GM19324 (cell line): ENCODE data around the gene TFAP2A.

Experiments
- ATAC-seq: cut with Tn5 transposase; IDR thresholded peaks from one replicate; pipeline ENCODE4 v1.9.1; 2021; ENCODE audit warnings: mild to moderate bottlenecking, moderate library complexity; ENCODE audit not compliant: unreplicated experiment, low FRiP score

TFAP2A gene

DNA sequence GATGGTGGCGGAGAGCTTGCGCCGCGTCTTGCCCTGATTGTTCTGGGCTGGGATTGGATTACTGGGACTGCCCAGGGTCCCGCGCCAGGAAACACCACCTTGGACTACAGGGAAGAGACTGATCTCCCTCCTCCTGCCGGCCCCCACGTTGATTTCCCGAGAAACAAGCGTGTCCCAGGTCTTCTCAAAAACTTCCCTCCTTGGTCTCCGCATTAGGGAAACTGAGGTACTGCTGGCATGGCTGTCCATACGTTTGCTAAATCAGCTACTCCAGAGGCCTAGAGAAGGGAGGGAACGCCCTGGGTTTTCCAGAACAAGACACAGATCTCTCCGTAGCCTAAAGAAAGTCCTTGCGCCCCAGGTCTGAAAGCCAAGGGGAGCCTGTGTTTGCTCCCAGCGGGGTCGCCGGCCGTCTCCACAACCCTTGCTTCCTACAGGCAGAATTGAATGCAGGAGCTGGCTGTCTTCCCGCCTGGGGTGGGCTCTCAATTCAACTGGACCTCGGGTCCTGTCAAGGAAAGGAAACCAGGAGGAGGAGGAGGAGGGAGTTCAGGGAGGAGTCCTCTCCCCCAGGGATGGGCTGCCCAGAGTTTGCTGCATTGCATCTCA lies 29.2 kb downstream of the TFAP2A start:
- no peak for ATAC-seq

GRCh38 chr6:10384610-10385523 lies 30.0 kb downstream of the TFAP2A start:
- ATAC-seq, result no peak

GRCh38 chr6:10384091-10384609 lies 30.7 kb downstream of the TFAP2A start:
- no peak for ATAC-seq

DNA sequence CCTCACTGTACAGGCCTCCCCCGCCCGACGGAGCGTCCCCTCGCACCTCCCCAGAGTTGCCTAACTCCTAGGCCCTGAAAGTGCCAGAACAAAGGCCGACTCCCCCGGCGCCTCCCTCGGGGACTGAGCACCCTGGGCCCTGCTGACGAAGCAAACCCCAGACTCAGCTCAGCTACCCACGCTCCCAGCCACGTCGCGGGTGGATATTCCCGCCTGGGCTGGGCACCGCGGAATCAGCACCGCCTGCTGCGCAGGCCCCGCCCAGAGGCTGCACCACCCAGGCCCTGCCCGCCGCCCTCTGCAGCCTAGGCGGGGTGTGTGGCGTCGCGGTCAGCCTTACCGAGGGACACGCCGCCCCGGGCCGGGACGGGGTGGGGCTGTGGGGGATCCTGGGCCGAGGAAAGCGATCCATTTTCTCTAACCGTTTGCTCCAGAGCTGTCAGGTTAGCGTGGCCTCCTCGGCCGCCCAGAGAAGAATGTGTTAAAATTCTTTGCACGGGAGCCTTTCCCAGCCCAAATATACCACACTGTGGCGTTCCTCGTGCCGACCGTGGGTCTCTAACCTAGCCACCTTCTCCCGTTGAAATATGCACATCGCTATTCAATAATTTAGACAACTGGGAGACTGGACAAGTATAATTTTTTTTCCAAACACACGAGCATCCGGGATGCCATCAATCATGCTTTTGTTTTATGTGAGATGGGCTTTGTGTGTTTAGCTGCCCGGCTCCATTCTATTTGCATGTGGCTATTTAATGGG lies 31.4 kb downstream of the TFAP2A start:
- no peak for ATAC-seq

DNA sequence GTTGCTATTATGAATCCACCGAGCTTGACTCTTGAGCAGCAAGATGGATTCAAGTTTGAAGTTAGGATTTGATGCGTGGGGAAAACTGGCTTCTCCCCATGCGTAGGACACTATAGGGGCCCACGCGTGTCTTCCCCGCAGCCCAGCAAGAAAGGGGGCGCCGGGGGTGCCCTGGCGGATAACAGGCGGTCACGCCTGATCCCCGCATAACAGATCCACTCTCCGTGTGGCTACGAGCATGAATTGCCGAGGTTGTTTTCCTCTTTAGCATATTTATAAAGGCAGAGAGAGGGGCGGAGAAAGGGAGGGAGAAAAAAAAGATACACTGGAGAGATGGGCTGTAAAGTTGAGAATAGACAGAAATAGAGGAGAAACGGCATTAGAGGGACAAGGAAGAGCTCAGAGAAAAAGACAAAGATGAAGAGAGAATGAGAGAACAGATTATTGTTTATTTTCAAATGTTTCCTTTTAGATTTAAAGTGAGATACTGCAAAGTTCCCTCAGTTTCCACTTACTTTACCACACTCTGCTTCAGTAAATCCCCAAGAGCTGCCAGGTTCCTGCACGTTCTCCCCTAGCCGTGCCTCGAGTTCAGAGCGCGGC lies 32.0 kb downstream of the TFAP2A start:
- no peak for ATAC-seq

- no peak for ATAC-seq
Observed at GRCh38 chr6:10382322-10382721, 32.6 kb downstream of the TFAP2A start.

DNA sequence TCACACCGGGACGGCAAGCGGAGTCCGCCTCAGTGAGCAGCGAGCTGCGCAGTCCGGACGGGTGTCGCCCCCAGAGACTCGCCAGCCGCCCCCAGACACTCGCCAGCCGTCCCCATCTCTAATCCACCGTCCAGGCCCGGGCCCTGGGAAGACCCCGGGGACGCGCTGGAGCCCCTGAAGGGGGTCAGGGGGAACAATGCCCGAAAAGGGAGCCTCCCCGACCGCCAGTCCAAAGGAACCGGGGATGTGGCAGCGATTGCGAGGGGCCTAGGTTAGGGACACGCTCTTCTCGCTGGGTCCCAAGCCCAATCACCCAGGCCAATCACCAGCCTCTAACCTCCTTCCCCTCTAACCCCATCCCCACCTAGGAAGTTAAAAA lies 33.1 kb downstream of the TFAP2A start:
- ATAC-seq, result no peak

DNA sequence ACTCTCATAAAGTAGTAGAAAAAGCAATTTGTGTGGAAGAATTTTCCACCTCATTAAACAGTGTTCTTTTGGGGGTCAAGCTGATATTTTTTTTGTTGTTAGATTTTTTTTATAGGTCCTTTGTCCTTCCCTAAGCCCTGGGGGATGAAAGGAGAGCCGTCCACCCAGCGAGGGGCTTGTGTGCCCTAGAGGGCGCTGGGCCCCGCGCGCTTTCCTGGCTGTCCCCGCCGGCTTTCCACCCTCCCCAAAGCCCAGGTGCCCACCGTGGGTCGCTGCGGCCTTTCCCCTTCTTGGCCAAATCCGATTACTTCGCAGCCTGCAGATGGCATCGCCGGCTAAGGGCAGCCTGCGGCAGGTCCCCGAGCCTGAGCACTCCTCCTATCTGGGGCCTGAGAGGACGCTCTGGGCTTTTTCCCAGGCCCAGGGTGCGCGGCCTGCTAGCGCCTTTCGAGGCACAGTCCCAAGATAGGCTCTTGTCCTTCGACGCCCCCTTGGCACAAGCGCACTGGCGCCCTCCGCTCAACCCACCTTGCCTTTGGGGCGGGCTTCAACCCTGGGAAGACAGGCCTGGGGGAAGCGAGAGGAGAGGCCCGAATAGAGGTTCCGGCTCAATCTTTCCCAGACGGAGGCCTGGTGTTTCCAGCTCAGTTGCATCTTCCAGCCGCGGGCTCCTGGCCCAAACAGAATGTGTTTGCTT lies 33.6 kb downstream of the TFAP2A start:
- no peak for ATAC-seq

GRCh38 chr6:10375391-10375969 lies 39.4 kb downstream of the TFAP2A start:
- no peak for ATAC-seq

DNA sequence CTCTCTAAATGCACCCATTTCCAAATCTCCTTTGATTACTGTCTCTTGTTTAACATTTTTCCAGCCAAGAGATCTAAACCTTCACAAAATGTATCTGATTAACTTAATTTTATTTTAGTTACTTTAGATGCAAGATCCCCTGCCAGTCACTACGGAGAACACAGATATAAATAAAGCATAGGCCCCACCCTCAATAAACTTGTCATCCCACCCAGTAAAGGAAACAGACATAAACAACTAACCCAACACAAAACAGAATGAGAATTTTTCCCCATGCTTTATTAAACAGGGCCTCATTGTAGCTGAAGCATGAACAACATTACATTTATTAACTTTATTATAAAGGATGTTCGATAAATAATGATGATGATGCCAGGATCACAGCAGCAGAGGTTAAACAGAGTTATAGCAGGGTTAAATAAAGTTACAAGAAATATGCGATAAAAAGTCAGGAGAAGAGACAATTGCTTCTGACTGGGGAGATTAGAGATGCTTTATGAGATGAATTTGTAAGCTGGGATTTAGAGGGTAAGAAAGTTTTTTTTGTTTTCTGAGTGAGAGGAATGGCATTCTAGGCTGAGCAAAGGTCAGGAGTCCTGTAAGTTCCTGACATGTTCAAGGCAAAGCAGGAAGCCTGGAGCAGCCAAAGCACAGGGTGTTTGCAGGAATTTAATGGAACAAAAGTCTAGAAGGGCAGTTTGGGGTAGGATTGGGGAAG lies 41.1 kb downstream of the TFAP2A start:
- no peak for ATAC-seq

DNA sequence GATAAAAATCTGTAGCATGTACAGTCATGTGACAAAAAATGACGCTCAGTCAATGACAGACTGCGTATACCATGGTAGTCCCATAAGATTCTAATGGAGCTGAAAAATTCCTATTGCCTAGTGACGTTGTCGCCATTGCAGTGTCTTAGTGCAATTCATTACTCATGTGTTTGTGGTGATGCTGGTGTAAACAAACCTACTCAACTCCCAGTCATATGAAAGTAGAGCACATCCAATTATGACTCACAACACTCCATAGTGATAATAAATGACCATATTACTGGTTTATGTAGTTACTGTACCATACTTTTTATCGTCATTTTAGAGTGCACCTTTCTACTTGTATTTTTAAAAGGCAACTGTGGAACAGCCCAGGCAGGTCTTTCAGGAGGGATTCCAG lies 45.0 kb downstream of the TFAP2A start:
- ATAC-seq, result no peak

DNA sequence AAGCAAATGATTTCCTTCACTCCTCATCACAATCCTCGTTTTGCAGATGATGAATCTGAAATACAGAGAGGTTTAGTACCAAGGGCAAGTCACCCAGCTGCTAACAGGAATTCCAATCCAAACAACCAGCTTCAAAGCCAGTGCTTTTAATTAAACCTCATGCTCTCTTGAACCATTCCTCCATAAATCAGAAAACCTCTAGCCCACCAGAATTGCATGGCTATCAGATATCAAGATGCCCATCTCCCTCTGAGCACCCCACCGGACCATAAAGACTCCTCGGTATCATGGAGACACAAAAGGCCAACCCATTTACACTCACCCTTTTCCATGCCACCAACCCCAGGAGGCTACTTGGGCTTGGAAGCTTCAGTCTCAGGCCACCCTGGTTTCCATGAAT lies 46.0 kb downstream of the TFAP2A start:
- no peak for ATAC-seq

DNA sequence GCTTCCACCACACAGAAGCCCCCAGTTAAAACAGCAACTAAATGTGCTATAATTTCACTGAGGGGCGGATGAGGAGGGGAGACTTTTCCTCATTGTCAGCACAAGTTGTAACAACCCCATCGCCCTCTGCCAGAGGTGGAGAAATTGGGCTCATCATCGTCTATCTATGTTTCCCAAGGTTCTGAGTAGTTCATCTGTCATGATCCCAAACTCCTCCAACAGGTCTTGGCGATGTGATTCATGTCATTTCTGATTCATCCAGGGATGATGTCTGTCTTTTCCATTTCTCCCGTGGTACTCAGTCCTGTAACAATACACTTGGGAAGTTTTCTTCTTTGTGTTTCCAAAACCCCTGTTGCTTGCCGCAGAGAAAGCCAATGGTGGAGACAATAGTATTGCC lies 51.0 kb downstream of the TFAP2A start:
- ATAC-seq, result no peak

- ATAC-seq, result no peak
Observed at GRCh38 chr6:10362300-10362699, 52.6 kb downstream of the TFAP2A start.

GRCh38 chr6:10361428-10361827 lies 53.4 kb downstream of the TFAP2A start:
- ATAC-seq, result no peak

DNA sequence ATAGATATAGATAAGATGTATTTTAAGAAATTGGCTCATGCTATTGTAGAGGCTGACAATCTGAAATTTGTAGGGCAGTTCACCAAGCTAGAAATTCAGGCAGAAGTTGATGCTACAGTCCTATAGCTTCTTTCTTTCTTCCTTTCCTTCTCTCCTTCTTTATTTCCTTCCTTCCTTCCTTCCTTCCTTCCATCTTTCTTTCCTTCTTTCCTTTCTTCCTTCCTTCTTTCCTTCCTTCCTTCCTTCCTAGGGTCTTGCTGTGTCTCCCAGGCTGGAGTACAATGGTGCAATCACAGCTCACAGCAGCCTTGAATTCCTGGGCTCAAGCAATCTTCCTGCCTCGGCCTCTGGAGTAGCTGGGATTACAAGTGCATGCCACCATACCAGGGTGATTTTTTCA lies 55.3 kb downstream of the TFAP2A start:
- no peak for ATAC-seq

GRCh38 chr6:10355115-10355702 lies 59.7 kb downstream of the TFAP2A start:
- no peak for ATAC-seq

DNA sequence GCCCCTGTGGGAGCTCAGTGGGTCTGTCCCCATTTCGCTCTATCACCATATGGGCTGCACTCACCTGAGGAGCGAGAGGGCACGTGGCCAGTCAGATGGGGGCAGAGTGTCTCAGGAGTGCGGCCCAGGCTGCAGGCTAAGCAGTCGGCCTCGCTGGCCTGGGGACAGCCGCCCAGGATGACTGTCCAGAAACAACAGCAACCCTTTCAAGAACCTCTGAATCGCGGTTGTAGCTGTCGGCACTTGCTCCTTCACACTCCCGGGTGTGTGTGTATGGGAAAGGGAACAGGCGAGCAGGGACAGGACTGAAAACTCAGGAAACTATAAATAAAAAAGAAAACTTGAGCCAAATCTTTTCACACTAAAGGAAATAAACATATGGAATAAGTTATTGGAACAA lies 63.1 kb downstream of the TFAP2A start:
- no peak for ATAC-seq

DNA sequence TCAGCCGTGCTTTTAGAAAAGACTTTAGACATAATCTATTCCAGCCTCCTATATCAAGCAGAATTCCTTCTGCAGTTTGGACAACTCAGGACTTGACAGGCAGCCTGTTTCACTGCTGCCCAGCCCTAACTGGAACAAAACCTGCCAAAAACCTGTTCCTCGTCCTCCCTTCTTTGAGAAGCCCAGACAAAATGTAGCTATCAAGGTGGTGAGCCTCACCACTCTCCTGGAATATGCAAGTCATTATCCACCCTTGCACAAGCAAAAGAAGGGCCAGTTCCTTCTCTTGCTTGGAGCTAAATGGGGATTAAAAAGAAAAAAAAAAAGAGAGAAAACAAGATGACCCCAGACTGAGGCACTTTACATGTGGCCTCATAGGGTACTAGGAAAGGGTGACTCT lies 64.2 kb downstream of the TFAP2A start:
- ATAC-seq, result no peak
